Measurements from ENCODE around the gene S1PR1. TPM values are rescaled to one million over a fixed set of nuclear protein-coding genes. Genes with fewer than 3 reads are reported as not detected.
"Not testable (repeated sequence)": the region's sequence is repeated elsewhere in the genome, so short reads cannot be mapped to it uniquely, and the experiment has no call there.

The S1PR1 gene
- total RNA-seq, 1 donor from 2014 or later = 23.5 TPM

GRCh38 chr1:101221945-101222429 lies 14.8 kb upstream of the S1PR1 start:
- no peak for DNase-seq (ENCODE audit: low spot score in 2 of 2, unreplicated experiment in 2 of 2)
- H3K9me3 Mint-ChIP-seq = no peaks in the 10 kb centered on the region

GRCh38 chr1:101227837-101228236 lies 9.0 kb upstream of the S1PR1 start:
- Mint-ChIP-seq H3K4me3 (no peak overlapping the region), H3K4me1 (peaks cover 2% of the 10 kb centered on the region), H3K9me3 (peaks cover 11% of the 10 kb centered on the region), H3K27ac (no peak overlapping the region), H3K27me3 (ENCODE audit: low read depth) (peaks cover 10% of the 10 kb centered on the region), H3K36me3 (no peaks in the 10 kb centered on the region)
- DNase-seq (ENCODE audit: low spot score in 2 of 2, unreplicated experiment in 2 of 2) = no peak
- TF ChIP-seq CTCF (IDR thresholded peaks at IDR 0.05; ENCODE audit: unreplicated experiment) = no peak

More at GRCh38 chr1:101221945-101222429, 14.8 kb upstream of the S1PR1 start:
- TF ChIP-seq CTCF (IDR thresholded peaks at IDR 0.05; ENCODE audit: unreplicated experiment) = no peak
- Mint-ChIP-seq H3K27me3 (ENCODE audit: low read depth) (no peaks in the 10 kb centered on the region), H3K4me1 (peaks cover 8% of the 10 kb centered on the region), H3K27ac (no peak overlapping the region), H3K36me3 (no peaks in the 10 kb centered on the region), H3K4me3 (no peak overlapping the region)

GRCh38 chr1:101228424-101229134 lies 8.2 kb upstream of the S1PR1 start:
- Mint-ChIP-seq H3K4me3 (no peak overlapping the region), H3K27ac (no peak overlapping the region), H3K27me3 (ENCODE audit: low read depth) (peaks cover 10% of the 10 kb centered on the region), H3K9me3 (peaks cover 11% of the 10 kb centered on the region), H3K4me1 (peaks cover 2% of the 10 kb centered on the region), H3K36me3 (no peaks in the 10 kb centered on the region)
- DNase-seq (ENCODE audit: low spot score in 2 of 2, unreplicated experiment in 2 of 2) = no peak
- no peak for TF ChIP-seq CTCF (IDR thresholded peaks at IDR 0.05; ENCODE audit: unreplicated experiment)

- not testable (repeated sequence) for H3K27ac Mint-ChIP-seq; DNase-seq (ENCODE audit: low spot score in 2 of 2, unreplicated experiment in 2 of 2); H3K36me3 Mint-ChIP-seq; H3K4me3 Mint-ChIP-seq
- Mint-ChIP-seq H3K4me1 (peaks cover 15% of the 10 kb centered on the region), H3K9me3 (peaks cover 11% of the 10 kb centered on the region), H3K27me3 (ENCODE audit: low read depth) (peaks cover 10% of the 10 kb centered on the region)
These were observed 4.6 kb upstream of the S1PR1 start for GRCh38 chr1:101232182-101232581.

GRCh38 chr1:101233495-101233894 lies 3.3 kb upstream of the S1PR1 start:
- Mint-ChIP-seq H3K4me3 (no peak overlapping the region), H3K27me3 (ENCODE audit: low read depth) (peaks cover 10% of the 10 kb centered on the region)
- no peak for TF ChIP-seq CTCF (IDR thresholded peaks at IDR 0.05; ENCODE audit: unreplicated experiment)

GRCh38 chr1:101235216-101235695 lies 1.6 kb upstream of the S1PR1 start:
- Mint-ChIP-seq H3K27ac (peak overlapping the region; percentile 97), H3K36me3 (peaks cover 13% of the 10 kb centered on the region), H3K4me3 (peak overlapping the region; percentile 87), H3K27me3 (ENCODE audit: low read depth) (peaks cover 7% of the 10 kb centered on the region), H3K9me3 (peaks cover 11% of the 10 kb centered on the region), H3K4me1 (peaks cover 30% of the 10 kb centered on the region)
- no peak for DNase-seq (ENCODE audit: low spot score in 2 of 2, unreplicated experiment in 2 of 2)
- no peak for TF ChIP-seq CTCF (IDR thresholded peaks at IDR 0.05; ENCODE audit: unreplicated experiment)

More at GRCh38 chr1:101233495-101233894, 3.3 kb upstream of the S1PR1 start:
- no peak overlapping the region for H3K27ac Mint-ChIP-seq
- no peaks in the 10 kb centered on the region for H3K36me3 Mint-ChIP-seq
- H3K4me1 Mint-ChIP-seq = peaks cover 19% of the 10 kb centered on the region
- H3K9me3 Mint-ChIP-seq = peaks cover 11% of the 10 kb centered on the region
- DNase-seq (ENCODE audit: low spot score in 2 of 2, unreplicated experiment in 2 of 2) = no peak
